Endothelial cell of umbilical vein (primary cell): ENCODE data around the gene MAST1. TPM values are rescaled to one million over a fixed set of nuclear protein-coding genes. Genes with fewer than 3 reads are reported as not detected.

Experiments used
- BruUV-seq: library from RNA; stranded (reverse); fragments of 400-500 nt; replicated peaks from 2 replicates; lab custom pipeline; 2021; lab: Mats Ljungman, UMichigan
- CTCF ChIA-PET: fragments of 300-600, 350-600 bp; sonication (Branson Sonifier 250); formaldehyde crosslinking; loops from one replicate; lab custom pipeline; 2021; ENCODE audit warnings: antibody characterized with exemption, inconsistent platforms; lab: Charles Lee
- POLR2A ChIA-PET: fragments of 300-600, 350-600 bp; sonication (Branson Sonifier 250); formaldehyde crosslinking; loops from one replicate; lab custom pipeline; 2021; ENCODE audit warnings: antibody characterized with exemption, inconsistent platforms; lab: Charles Lee
- DNase-seq: peaks from one replicate; pipeline ENCODE4 v3.0.0-alpha.2; 2011; ENCODE audit warnings: low read depth, low spot score
- FAIRE-seq: peaks from 2 replicates; lab custom pipeline; 2011; peaks lifted over from hg19 to GRCh38; lab: Jason Lieb, UNC
- H2AFZ ChIP-seq: 2 replicates; pipeline ENCODE4 v1.6.0; 2012; ENCODE audit warnings: low read depth, low read length, control low read depth, inconsistent platforms
- H3K27ac ChIP-seq: 2 replicates; pipeline ENCODE4 v1.5.1; 2011; ENCODE audit warnings: low read depth, mild to moderate bottlenecking, control low read depth, low read length, moderate library complexity; ENCODE audit not compliant: insufficient read depth
- H3K27me3 ChIP-seq, 2 experiments: 2 replicates each; pipeline versions ENCODE4 v1.6.0 to v1.6.1; 2011; ENCODE audit warnings: low read length in 2 of 2, mixed read lengths in 1 of 2; ENCODE audit not compliant: control insufficient read depth in 2 of 2, insufficient read depth in 2 of 2
- H3K36me3 ChIP-seq, 2 experiments: 2 replicates in 1 of 2; 3 replicates in 1 of 2; pipeline ENCODE4 v1.5.1; 2011; ENCODE audit warnings: low read length in 2 of 2, mild to moderate bottlenecking in 1 of 2, moderate library complexity in 1 of 2; ENCODE audit not compliant: control insufficient read depth in 2 of 2, insufficient read depth in 2 of 2; ENCODE audit errors: extremely low read depth in 1 of 2
- H3K4me1 ChIP-seq: 3 replicates; pipeline ENCODE4 v1.5.1; 2011; ENCODE audit warnings: mild to moderate bottlenecking, low read length; ENCODE audit not compliant: control insufficient read depth, insufficient read depth; ENCODE audit errors: extremely low read depth
- H3K4me2 ChIP-seq: 2 replicates; pipeline ENCODE4 v1.6.1; 2011; ENCODE audit warnings: low read length, control low read depth, mixed read lengths; ENCODE audit not compliant: insufficient read depth
- H3K4me3 ChIP-seq, 3 experiments: fragments of 200-600 bp in 1 of 3; sonication (generic), shearing (Covaris generic) in 1 of 3; replicated peaks in 1 of 3; 2 replicates each; pipeline ENCODE4 v1.5.1; 2011 to 2016; ENCODE audit warnings: control low read depth in 3 of 3, low read length in 3 of 3, mild to moderate bottlenecking in 2 of 3, inconsistent platforms in 1 of 3, low read depth in 1 of 3, moderate library complexity in 1 of 3; ENCODE audit not compliant: insufficient read depth in 1 of 3
- H3K79me2 ChIP-seq: 2 replicates; pipeline ENCODE4 v1.6.0; 2012; ENCODE audit warnings: low read length, inconsistent platforms; ENCODE audit not compliant: control insufficient read depth, insufficient read depth
- H3K9ac ChIP-seq: replicated peaks from 2 replicates; pipeline ENCODE3; 2011; ENCODE audit warnings: low read length, control low read depth; ENCODE audit not compliant: insufficient read depth; ENCODE audit errors: extremely low read depth
- H3K9me1 ChIP-seq: replicated peaks from 3 replicates; pipeline ENCODE4 v1.6.0; 2011; ENCODE audit warnings: mild to moderate bottlenecking, low read length; ENCODE audit not compliant: control insufficient read depth, insufficient read depth; ENCODE audit errors: extremely low read depth
- H3K9me3 ChIP-seq: replicated peaks from 2 replicates; pipeline ENCODE4 v1.5.1; 2012; ENCODE audit warnings: low read length, inconsistent platforms; ENCODE audit not compliant: control insufficient read depth, insufficient read depth
- H4K20me1 ChIP-seq: replicated peaks from 2 replicates; pipeline ENCODE3; 2011; ENCODE audit warnings: mild to moderate bottlenecking, low read length; ENCODE audit not compliant: control insufficient read depth, insufficient read depth; ENCODE audit errors: extremely low read depth
- CTCF ChIP-seq, 2 donors: IDR thresholded peaks; 1 replicate in 1 of 2; 2 replicates in 1 of 2; pipeline ENCODE4 v1.5.1; 2011; ENCODE audit warnings: low read length in 2 of 2, mild to moderate bottlenecking in 2 of 2, moderate library complexity in 2 of 2, control low read depth in 1 of 2, inconsistent platforms in 1 of 2, low read depth in 1 of 2; ENCODE audit not compliant: insufficient read depth in 1 of 2; ENCODE audit errors: extremely low read depth in 1 of 2
- POLR2A ChIP-seq: IDR thresholded peaks from 2 replicates; pipeline ENCODE4 v1.6.1; 2012; ENCODE audit warnings: low read depth, mild to moderate bottlenecking, control low read depth, low read length
- POLR2AphosphoS5 ChIP-seq: IDR thresholded peaks from 2 replicates; pipeline ENCODE4 v1.6.1; 2012; ENCODE audit warnings: low read depth, mild to moderate bottlenecking, control low read depth, low read length, moderate library complexity; ENCODE audit not compliant: insufficient read depth
- dilution Hi-C: fragments of 300-500 bp; cut with MboI; formaldehyde crosslinking; loops from one replicate; pipeline ENCODE4 v1.15.0; 2019; ENCODE audit warnings: low sequenced_read_pairs; ENCODE audit not compliant: extremely low pct_ligation_motif_present
- intact Hi-C: fragments of 100-400 bp; cut with micrococcal nuclease; formaldehyde crosslinking; loops from one replicate; pipeline ENCODE4 v1.10.0; 2022
- polyA plus RNA-seq, 4 experiments: library from polyadenylated mRNA; depleted of rRNA in 3 of 4; stranded (reverse) in 3 of 4; unstranded in 1 of 4; fragments of >200 nt; gene quantifications; 2 replicates each; pipeline versions ENCODE4 v1.2.1 to v1.2.3, GENCODE V29; 2011 to 2012; ENCODE audit warnings: missing spikeins in 1 of 4
- total RNA-seq: library from RNA; stranded (reverse); gene quantifications from 2 replicates; pipeline ENCODE4 v1.2.3, GENCODE V29; 2021

The MAST1 gene
- total and polyA plus RNA-seq, 2 donors (not counting 3 experiments of a cell fraction or from before 2014, with no cell fraction given), result 0.13 to 0.46 TPM

- dilution Hi-C loops, result no loop called here
- CTCF ChIA-PET, result interaction anchor here (1.0 to 1.1 kb wide), 2 partner anchors 18 to 106 kb away, joined by 3 to 5 read pairs; no protein-coding TSS in a partner anchor
- FAIRE-seq, result no peak
Measured at GRCh38 chr19:12865746-12866415, 27.6 kb downstream of the MAST1 start.

More at GRCh38 chr19:12865746-12866415, 27.6 kb downstream of the MAST1 start:
- no peak overlapping the region for H3K4me2 ChIP-seq
- H3K9ac ChIP-seq, result no peak overlapping the region
- no peak overlapping the region for H3K4me3 ChIP-seq
- BruUV-seq, result no TSS peak
- H3K27ac ChIP-seq, result no peak overlapping the region
- H3K9me1 ChIP-seq, result no peaks in the 10 kb centered on the region
- no peaks in the 10 kb centered on the region for H4K20me1 ChIP-seq
- no peak for TF ChIP-seq POLR2A
- no peak for TF ChIP-seq CTCF (IDR thresholded peaks at IDR 0.05; ENCODE audit: extremely low read depth in 1 of 2, insufficient read depth in 1 of 2, low read depth in 1 of 2, low read length in 2 of 2)
- no peak for TF ChIP-seq POLR2AphosphoS5
- POLR2A ChIA-PET, result no interaction called here
- intact Hi-C loops, result no loop called here
- H3K79me2 ChIP-seq, result no peaks in the 10 kb centered on the region
- peaks cover 2% of the 10 kb centered on the region for H3K4me1 ChIP-seq
- no peak for DNase-seq
- no peak overlapping the region for H2AFZ ChIP-seq
- H3K9me3 ChIP-seq, result no peaks in the 10 kb centered on the region
- H3K27me3 ChIP-seq, result no peaks in the 10 kb centered on the region
- no peaks in the 10 kb centered on the region for H3K36me3 ChIP-seq
